HepG2 (cell line): Measurements from ENCODE around the gene MNT.

Source experiments
- CHD2 ChIP-seq: IDR thresholded peaks from 2 replicates; pipeline ENCODE4 v1.6.1; 2011; ENCODE audit warnings: low read depth, low read length, improper control_type of control experiment
- CTCF ChIP-seq: sonication (generic); formaldehyde crosslinking; IDR thresholded peaks from 2 replicates; pipeline ENCODE4 v1.5.0; 2020; ENCODE audit warnings: mild to moderate bottlenecking, missing genetic modification reagents, moderate library complexity
- DMTF1 ChIP-seq: sonication (generic); formaldehyde crosslinking; IDR thresholded peaks from 2 replicates; pipeline ENCODE4 v1.4.0; 2020; ENCODE audit warnings: mild to moderate bottlenecking, missing genetic modification reagents
- MZF1 ChIP-seq: sonication (generic); formaldehyde crosslinking; IDR thresholded peaks from 2 replicates; pipeline ENCODE4 v1.8.1; 2023; ENCODE audit warnings: mild to moderate bottlenecking, missing genetic modification reagents, borderline replicate concordance
- POLR2AphosphoS5 ChIP-seq: IDR thresholded peaks from 2 replicates; pipeline ENCODE4 v1.6.1; 2012; ENCODE audit warnings: low read depth, low read length
- ZFP41 ChIP-seq: sonication (generic); formaldehyde crosslinking; IDR thresholded peaks from 2 replicates; pipeline ENCODE4 v1.4.0; 2020; ENCODE audit warnings: mild to moderate bottlenecking, missing genetic modification reagents, borderline replicate concordance
- ZFX ChIP-seq: sonication (generic); formaldehyde crosslinking; IDR thresholded peaks from 2 replicates; pipeline ENCODE4 v1.4.0; 2020; ENCODE audit warnings: mild to moderate bottlenecking, low read depth, missing genetic modification reagents, moderate library complexity
- ZNF407 ChIP-seq: sonication (generic); formaldehyde crosslinking; IDR thresholded peaks from one replicate; pipeline ENCODE4 v1.5.1; 2020; ENCODE audit warnings: mild to moderate bottlenecking, missing genetic modification reagents; ENCODE audit errors: not compliant biosample characterization

- TF ChIP-seq DMTF1 (CRISPR knock-in tag) (no peak), CTCF (CRISPR knock-in tag) (no peak), CHD2 (no peak), ZFP41 (CRISPR knock-in tag) (no peak), ZFX (CRISPR knock-in tag) (no peak), ZNF407 (CRISPR knock-in tag) (no peak), POLR2AphosphoS5 (no peak), MZF1 (no peak)
Measured at GRCh38 chr17:2419486-2419885, 18.6 kb upstream of the MNT start.
